H9 (cell line): ENCODE data around the gene PLEKHJ1. TPM values are rescaled to one million over a fixed set of nuclear protein-coding genes. Genes with fewer than 3 reads are reported as not detected.

Experiments used
- DNase-seq: peaks from one replicate; pipeline ENCODE4 v3.0.0-alpha.2; 2017
- H2AFZ ChIP-seq: one replicate; pipeline ENCODE4 v1.6.1; 2013; ENCODE audit warnings: mild to moderate bottlenecking, low read length, control low read depth, moderate library complexity
- H2AK5ac ChIP-seq: 2 replicates; pipeline ENCODE4 v1.6.1; 2013; ENCODE audit warnings: low read length, control low read depth, mixed read lengths; ENCODE audit not compliant: insufficient read length
- H2BK120ac ChIP-seq: one replicate; pipeline ENCODE4 v1.6.1; 2013; ENCODE audit warnings: low read depth, mild to moderate bottlenecking, low read length, control low read depth, inconsistent platforms; ENCODE audit not compliant: poor library complexity, severe bottlenecking
- H2BK12ac ChIP-seq: 2 replicates; pipeline ENCODE4 v1.6.1; 2013; ENCODE audit warnings: low read length, control low read depth, mixed read lengths, low read depth; ENCODE audit not compliant: insufficient read length
- H2BK15ac ChIP-seq: 2 replicates; pipeline ENCODE4 v1.6.1; 2013; ENCODE audit warnings: low read depth, low read length, control low read depth
- H2BK20ac ChIP-seq: one replicate; pipeline ENCODE4 v1.6.1; 2013; ENCODE audit warnings: low read depth, mild to moderate bottlenecking, low read length, control low read depth, inconsistent platforms; ENCODE audit not compliant: poor library complexity, severe bottlenecking
- H2BK5ac ChIP-seq: 2 replicates; pipeline ENCODE4 v1.6.1; 2013; ENCODE audit warnings: low read length, control low read depth, mixed read lengths; ENCODE audit not compliant: insufficient read length
- H3K14ac ChIP-seq: 2 replicates; pipeline ENCODE4 v1.6.1; 2013; ENCODE audit warnings: low read length, control low read depth; ENCODE audit not compliant: insufficient read depth
- H3K18ac ChIP-seq: 2 replicates; pipeline ENCODE4 v1.6.1; 2013; ENCODE audit warnings: low read depth, mild to moderate bottlenecking, mixed read lengths, low read length, control low read depth; ENCODE audit not compliant: insufficient read length
- H3K23ac ChIP-seq: 2 replicates; pipeline ENCODE4 v1.6.1; 2013; ENCODE audit warnings: low read length, control low read depth, mixed read lengths, low read depth; ENCODE audit not compliant: insufficient read length
- H3K23me2 ChIP-seq: 2 replicates; pipeline ENCODE4 v1.6.1; 2013; ENCODE audit warnings: low read depth, mild to moderate bottlenecking, mixed read lengths, low read length, control low read depth; ENCODE audit not compliant: insufficient read length, poor library complexity, severe bottlenecking
- H3K27ac ChIP-seq: 2 replicates; pipeline ENCODE4 v1.5.1; 2013; ENCODE audit warnings: low read length, control low read depth, mixed read lengths, low read depth; ENCODE audit not compliant: insufficient read length
- H3K27me3 ChIP-seq: 2 replicates; pipeline ENCODE4 v1.6.1; 2013; ENCODE audit warnings: low read length, control low read depth, inconsistent platforms; ENCODE audit not compliant: insufficient read depth
- H3K4ac ChIP-seq: 2 replicates; pipeline ENCODE4 v1.6.1; 2013; ENCODE audit warnings: low read depth, mild to moderate bottlenecking, control low read depth, inconsistent platforms, low read length, moderate library complexity
- H3K4me1 ChIP-seq: 2 replicates; pipeline ENCODE4 v1.6.1; 2013; ENCODE audit warnings: low read length, control low read depth, inconsistent platforms; ENCODE audit not compliant: insufficient read depth
- H3K4me2 ChIP-seq: 2 replicates; pipeline ENCODE4 v1.6.1; 2013; ENCODE audit warnings: low read length, control low read depth, mixed read lengths; ENCODE audit not compliant: insufficient read length, insufficient read depth
- H3K56ac ChIP-seq: 2 replicates; pipeline ENCODE4 v1.6.1; 2013; ENCODE audit warnings: low read depth, mild to moderate bottlenecking, mixed read lengths, low read length, control low read depth; ENCODE audit not compliant: insufficient read length
- H3K79me1 ChIP-seq: 2 replicates; pipeline ENCODE4 v1.6.1; 2013; ENCODE audit warnings: low read depth, mild to moderate bottlenecking, moderate library complexity, low read length, control low read depth, inconsistent platforms; ENCODE audit not compliant: insufficient read depth, poor library complexity, severe bottlenecking
- H3K79me2 ChIP-seq: 2 replicates; pipeline ENCODE4 v1.6.1; 2013; ENCODE audit warnings: low read length, control low read depth, inconsistent platforms; ENCODE audit not compliant: insufficient read depth
- H3K9ac ChIP-seq: 2 replicates; pipeline ENCODE4 v1.6.1; 2013; ENCODE audit warnings: low read length, control low read depth, mixed read lengths; ENCODE audit not compliant: insufficient read length; ENCODE audit errors: extremely low read depth
- H3K9me3 ChIP-seq: one replicate; pipeline ENCODE4 v1.6.1; 2013; ENCODE audit warnings: low read depth, low read length, inconsistent platforms; ENCODE audit not compliant: control insufficient read depth
- H3T11ph ChIP-seq: one replicate; pipeline ENCODE4 v1.6.1; 2013; ENCODE audit warnings: mild to moderate bottlenecking, low read length, control low read depth, inconsistent platforms
- H4K20me1 ChIP-seq: one replicate; pipeline ENCODE4 v1.6.1; 2013; ENCODE audit not compliant: control insufficient read depth, insufficient read length, insufficient read depth
- H4K5ac ChIP-seq: 2 replicates; pipeline ENCODE4 v1.6.1; 2013; ENCODE audit warnings: low read depth, mild to moderate bottlenecking, mixed read lengths, low read length, control low read depth; ENCODE audit not compliant: insufficient read length
- H4K8ac ChIP-seq: replicated peaks from 2 replicates; pipeline ENCODE4 v1.6.1; 2013; ENCODE audit warnings: low read length, control low read depth, mixed read lengths, low read depth; ENCODE audit not compliant: insufficient read length
- H4K91ac ChIP-seq: 2 replicates; pipeline ENCODE4 v1.6.1; 2013; ENCODE audit warnings: low read depth, mild to moderate bottlenecking, moderate library complexity, mixed read lengths, low read length, control low read depth; ENCODE audit not compliant: insufficient read length
- H3K27ac Mint-ChIP-seq, 3 experiments: 2 replicates in 2 of 3; 3 replicates in 1 of 3; pipeline ENCODE4 v1.8.0; 2020 to 2021; ENCODE audit warnings: mixed read lengths in 3 of 3, mild to moderate bottlenecking in 1 of 3, moderate library complexity in 1 of 3
- H3K27me3 Mint-ChIP-seq: 2 replicates; pipeline ENCODE4 v1.8.0; 2021; ENCODE audit warnings: low read depth, mild to moderate bottlenecking, moderate library complexity, mixed read lengths
- H3K36me3 Mint-ChIP-seq, 3 experiments: 2 replicates in 2 of 3; 3 replicates in 1 of 3; pipeline ENCODE4 v1.8.0; 2020 to 2021; ENCODE audit warnings: low read depth in 3 of 3, mixed read lengths in 3 of 3; ENCODE audit not compliant: insufficient read depth in 1 of 3
- H3K4me1 Mint-ChIP-seq, 2 experiments: 2 replicates each; pipeline ENCODE4 v1.8.0; 2020; ENCODE audit warnings: mixed read lengths in 2 of 2
- H3K4me3 Mint-ChIP-seq, 2 experiments: 2 replicates in 1 of 2; 3 replicates in 1 of 2; pipeline ENCODE4 v1.8.0; 2020 to 2021; ENCODE audit warnings: mild to moderate bottlenecking in 2 of 2, mixed read lengths in 2 of 2, moderate library complexity in 1 of 2
- H3K9me3 Mint-ChIP-seq, 2 experiments: 2 replicates in 1 of 2; 3 replicates in 1 of 2; pipeline ENCODE4 v1.8.0; 2020; ENCODE audit warnings: mild to moderate bottlenecking in 2 of 2, mixed read lengths in 2 of 2, moderate library complexity in 1 of 2
- CTCF ChIP-seq: fragments of 200-600 bp; sonication (generic); conservative IDR thresholded peaks from 3 replicates; pipeline ENCODE4 v1.8.0; 2021; ENCODE audit warnings: antibody characterized with exemption, mild to moderate bottlenecking
- WGBS: extraction: QIAGEN DNeasy Blood & Tissue Kit; methylation state at CpG from one replicate; pipeline ENCODE4 v1.1.7; 2013; ENCODE audit warnings: missing lambda C conversion rate, low lambda C conversion rate, mixed read lengths; ENCODE audit not compliant: insufficient read length; ENCODE audit errors: extremely low coverage; 5-methylcytosine and 5-hydroxymethylcytosine counted together
- total RNA-seq: library from RNA; stranded (reverse); gene quantifications from 2 replicates; pipeline ENCODE4 v1.2.1, GENCODE V29; 2021

The PLEKHJ1 gene
- total RNA-seq, 1 experiment from 2014 or later: 139 TPM

- Histone ChIP-seq H4K20me1 (no peaks in the 10 kb centered on the region), H3K27me3 (no peaks in the 10 kb centered on the region), H3K23ac (no peak overlapping the region), H3K23me2 (no peaks in the 10 kb centered on the region), H3K4ac (no peak overlapping the region), H3K9ac (no peak overlapping the region), H2BK15ac (no peak overlapping the region), H2AK5ac (no peak overlapping the region), H3K79me2 (no peaks in the 10 kb centered on the region), H2BK12ac (no peak overlapping the region), H3K79me1 (no peaks in the 10 kb centered on the region), H4K5ac (no peak overlapping the region), H2BK5ac (no peak overlapping the region), H4K91ac (no peak overlapping the region), H3K56ac (no peak overlapping the region), H3K18ac (no peak overlapping the region), H2BK120ac (no peak overlapping the region), H3K9me3 (no peaks in the 10 kb centered on the region), H3T11ph (no peak overlapping the region), H2AFZ (no peak overlapping the region), H3K27ac (no peak overlapping the region), H4K8ac (no peak overlapping the region), H2BK20ac (no peak overlapping the region), H3K14ac (no peak overlapping the region), H3K4me2 (no peak overlapping the region), H3K4me1 (no peaks in the 10 kb centered on the region)
- TF ChIP-seq CTCF: no peak
- Mint-ChIP-seq H3K36me3 (peaks cover 21 to 46% (median 43%) of the 10 kb centered on the region in 3 experiments), H3K9me3 (no peaks in the 10 kb centered on the region), H3K4me3 (no peak overlapping the region), H3K27ac (no peak overlapping the region), H3K4me1 (no peaks in the 10 kb centered on the region), H3K27me3 (no peaks in the 10 kb centered on the region)
- DNase-seq: no peak
- WGBS: no CpG with 5 or more reads among the region's 21 CpGs
These were observed 25.9 kb downstream of the PLEKHJ1 start for GRCh38 chr19:2210206-2210605.
